K562 (cell line): ENCODE data around the gene FAM83E. TPM values are rescaled to one million over a fixed set of nuclear protein-coding genes. Genes with fewer than 3 reads are reported as not detected.

Experiments
- ATAC-seq: fragments of 200-7000 bp; cut with Tn5 transposase; 3 replicates; pipeline ENCODE4 v1.9.1; 2020; ENCODE audit warnings: moderate library complexity
- BruUV-seq: library from RNA; stranded (reverse); fragments of 400-500 nt; replicated peaks from 2 replicates; lab custom pipeline; 2021; lab: Mats Ljungman, UMichigan
- CTCF ChIA-PET: fragments of 300-600 bp; formaldehyde crosslinking; extraction: SDS; loops from one replicate; lab custom pipeline; 2021; ENCODE audit warnings: low intra/inter-chr PET ratio; lab: Yijun Ruan, JAX
- POLR2A ChIA-PET: fragments of 300-600, 350-650 bp; sonication (Branson Sonifier 250); formaldehyde crosslinking; extraction: SDS; loops from one replicate; lab custom pipeline; 2021; ENCODE audit warnings: antibody characterized with exemption, inconsistent platforms; lab: Yijun Ruan, JAX
- DNase-seq, 4 experiments: peaks; one replicate each; pipeline versions ENCODE4 v3.0.0 to v3.0.0-alpha.2; 2011 to 2018; ENCODE audit warnings: low spot score in 3 of 4, mixed read lengths in 3 of 4; ENCODE audit errors: extremely low read depth in 1 of 4
- FAIRE-seq: peaks from 2 replicates; lab custom pipeline; 2011; peaks lifted over from hg19 to GRCh38; lab: Jason Lieb, UNC
- H2AFZ ChIP-seq: 2 replicates; pipeline ENCODE4 v1.6.0; 2011; ENCODE audit warnings: low read depth, low read length, control low read depth, inconsistent platforms
- H3K27ac ChIP-seq: fragments of 200-600 bp; 3 replicates; pipeline ENCODE4 v1.8.0; 2011; ENCODE audit warnings: low read depth, mild to moderate bottlenecking, control low read depth, inconsistent platforms, low read length, moderate library complexity, mixed read lengths; ENCODE audit errors: extremely low read depth
- H3K27me3 ChIP-seq, 2 experiments: fragments of 300-600 bp in 1 of 2; 2 replicates in 1 of 2; 3 replicates in 1 of 2; pipeline versions ENCODE4 v1.6.0 to v1.8.0; 2011; ENCODE audit warnings: inconsistent platforms in 2 of 2, low read length in 2 of 2, mild to moderate bottlenecking in 1 of 2, mixed read lengths in 1 of 2, moderate library complexity in 1 of 2; ENCODE audit not compliant: control insufficient read depth in 2 of 2, insufficient read depth in 2 of 2
- H3K36me3 ChIP-seq: fragments of 300-600 bp; 3 replicates; pipeline ENCODE4 v1.8.0; 2011; ENCODE audit warnings: mild to moderate bottlenecking, low read length, inconsistent platforms; ENCODE audit not compliant: control insufficient read depth, insufficient read depth
- H3K4me1 ChIP-seq, 2 experiments: fragments of 200-600 bp in 1 of 2; replicated peaks in 1 of 2; 2 replicates in 1 of 2; 3 replicates in 1 of 2; pipeline versions ENCODE4 v1.5.1 to v1.8.0; 2011; ENCODE audit warnings: inconsistent platforms in 2 of 2, low read length in 2 of 2, mild to moderate bottlenecking in 1 of 2, mixed read lengths in 1 of 2, moderate library complexity in 1 of 2; ENCODE audit not compliant: control insufficient read depth in 2 of 2, insufficient read depth in 2 of 2
- H3K4me2 ChIP-seq: 2 replicates; pipeline ENCODE4 v1.6.1; 2011; ENCODE audit warnings: low read length, control low read depth, inconsistent platforms, mixed read lengths; ENCODE audit not compliant: insufficient read depth
- H3K4me3 ChIP-seq: fragments of 200-600 bp; sonication (generic), shearing (Covaris generic); 2 replicates; pipeline ENCODE4 v1.5.1; 2016; ENCODE audit warnings: control low read depth, inconsistent platforms
- H3K79me2 ChIP-seq: fragments of 200-600 bp; 3 replicates; pipeline ENCODE4 v1.8.0; 2011; ENCODE audit warnings: low read length, inconsistent platforms; ENCODE audit not compliant: control insufficient read depth, insufficient read depth
- H3K9ac ChIP-seq, 2 experiments: 2 replicates each; pipeline versions ENCODE4 v1.6.0 to v1.6.1; 2011; ENCODE audit warnings: low read depth in 2 of 2, low read length in 2 of 2, control low read depth in 1 of 2, inconsistent platforms in 1 of 2, mild to moderate bottlenecking in 1 of 2, mixed read lengths in 1 of 2; ENCODE audit not compliant: insufficient read depth in 1 of 2
- H3K9me1 ChIP-seq: one replicate; pipeline ENCODE4 v1.6.0; 2011; ENCODE audit warnings: inconsistent platforms, mild to moderate bottlenecking, low read length, moderate library complexity; ENCODE audit not compliant: control insufficient read depth, insufficient read depth
- H3K9me3 ChIP-seq: replicated peaks from 2 replicates; pipeline ENCODE4 v1.5.1; 2011; ENCODE audit warnings: low read depth, low read length, inconsistent platforms; ENCODE audit not compliant: control insufficient read depth, insufficient read depth
- H4K20me1 ChIP-seq: replicated peaks from 2 replicates; pipeline ENCODE4 v1.6.1; 2011; ENCODE audit warnings: low read length, inconsistent platforms, mixed read lengths; ENCODE audit not compliant: control insufficient read depth, insufficient read depth
- ASH1L ChIP-seq: fragments of 450-650 bp; IDR thresholded peaks from 2 replicates; pipeline ENCODE4 v1.6.1; 2018; ENCODE audit warnings: borderline replicate concordance, mild to moderate bottlenecking, low read depth; ENCODE audit not compliant: partially characterized antibody
- BCOR ChIP-seq: fragments of 450-650 bp; IDR thresholded peaks from 2 replicates; pipeline ENCODE4 v1.6.1; 2016
- BMI1 ChIP-seq: fragments of 150-350 bp; IDR thresholded peaks from 2 replicates; pipeline ENCODE4 v1.6.1; 2014; ENCODE audit warnings: low read length
- CBX1 ChIP-seq: sonication (generic); IDR thresholded peaks from 2 replicates; pipeline ENCODE4 v1.6.1; 2016; ENCODE audit warnings: antibody characterized with exemption, low read depth, mild to moderate bottlenecking
- CHD4 ChIP-seq: fragments of 200-600 bp; sonication (generic); IDR thresholded peaks from 3 replicates; pipeline ENCODE4 v1.6.1; 2012; ENCODE audit warnings: low read depth, mild to moderate bottlenecking, mixed read lengths, low read length, inconsistent platforms; ENCODE audit not compliant: insufficient read depth, insufficient replicate concordance, poor library complexity, severe bottlenecking
- ESRRA ChIP-seq: fragments of 450-650 bp; IDR thresholded peaks from 2 replicates; pipeline ENCODE4 v1.6.1; 2014; ENCODE audit warnings: low read depth, mild to moderate bottlenecking, moderate library complexity, borderline replicate concordance
- FOXK2 ChIP-seq, 2 experiments: fragments of 450-650 bp; IDR thresholded peaks in 1 of 2; conservative IDR thresholded peaks in 1 of 2; 2 replicates each; pipeline ENCODE4 v1.6.1; 2016; ENCODE audit warnings: low read depth in 2 of 2, mild to moderate bottlenecking in 1 of 2
- FOXM1 ChIP-seq, 2 experiments: fragments of 450-650 bp in 1 of 2; sonication (generic) in 1 of 2; formaldehyde crosslinking in 1 of 2; IDR thresholded peaks; 2 replicates each; pipeline versions ENCODE4 v1.6.1 to v1.9.0; 2017 to 2022; ENCODE audit warnings: low read depth in 2 of 2, mild to moderate bottlenecking in 2 of 2, missing genetic modification reagents in 1 of 2, moderate library complexity in 1 of 2
- KDM1A ChIP-seq, 2 experiments: fragments of 450-650 bp; IDR thresholded peaks; 2 replicates each; pipeline ENCODE4 v1.6.1; 2016; ENCODE audit warnings: mild to moderate bottlenecking in 2 of 2
- PHF20 ChIP-seq: fragments of 450-650 bp; IDR thresholded peaks from 2 replicates; pipeline ENCODE4 v1.6.1; 2018; ENCODE audit not compliant: partially characterized antibody
- PTBP1 ChIP-seq: fragments of 200-400 bp; formaldehyde crosslinking; IDR thresholded peaks from 2 replicates; pipeline ENCODE4 v1.6.1; 2017; ENCODE audit warnings: low read depth, low read length
- RAD51 ChIP-seq: fragments of 450-650 bp; IDR thresholded peaks from 2 replicates; pipeline ENCODE4 v1.7.1; 2016; ENCODE audit warnings: low read depth, mild to moderate bottlenecking, borderline replicate concordance
- RBM25 ChIP-seq: fragments of 200-400 bp; formaldehyde crosslinking; IDR thresholded peaks from 2 replicates; pipeline ENCODE4 v1.6.1; 2018; ENCODE audit warnings: low read length, low read depth, moderate library complexity; ENCODE audit not compliant: severe bottlenecking
- RCOR1 ChIP-seq, 2 experiments: IDR thresholded peaks; 2 replicates each; pipeline ENCODE4 v1.6.1; 2012; ENCODE audit warnings: low read depth in 2 of 2, low read length in 2 of 2, borderline replicate concordance in 1 of 2, improper control_type of control experiment in 1 of 2
- SMAD3 ChIP-seq: fragments of 450-650 bp; formaldehyde crosslinking; conservative IDR thresholded peaks from 2 replicates; pipeline ENCODE4 v1.4.0; 2020; ENCODE audit warnings: mild to moderate bottlenecking
- SP2 ChIP-seq: IDR thresholded peaks from 2 replicates; pipeline ENCODE4 v1.6.1; 2011; ENCODE audit warnings: mild to moderate bottlenecking, low read depth, low read length, moderate library complexity; ENCODE audit not compliant: poor library complexity, severe bottlenecking; ENCODE audit errors: extremely low read depth
- STAG1 ChIP-seq: sonication (generic); formaldehyde crosslinking; IDR thresholded peaks from 2 replicates; pipeline ENCODE4 v1.5.0; 2020; ENCODE audit warnings: missing genetic modification reagents, borderline replicate concordance
- ZBED1 ChIP-seq: IDR thresholded peaks from 2 replicates; pipeline ENCODE4 v1.6.1; 2014
- ZNF592 ChIP-seq: fragments of 450-650 bp; IDR thresholded peaks from 2 replicates; pipeline ENCODE4 v1.6.1; 2017; ENCODE audit warnings: antibody characterized with exemption, mild to moderate bottlenecking
- ZNF79 ChIP-seq: fragments of 250-450 bp; sonication (Bioruptor Pico); IDR thresholded peaks from 2 replicates; pipeline ENCODE4 v1.4.0; 2020; ENCODE audit warnings: low read depth, mild to moderate bottlenecking, moderate library complexity
- WGBS: fragments of 100-300 bp; shearing (Covaris generic); methylation state at CpG from one replicate; pipeline ENCODE4 v1.1.6; 2016; ENCODE audit warnings: low coverage, mixed read lengths; ENCODE audit not compliant: insufficient coverage; ENCODE audit errors: missing lambda C conversion rate; 5-methylcytosine and 5-hydroxymethylcytosine counted together
- in situ Hi-C: fragments of 300-500 bp; cut with MboI; formaldehyde crosslinking; loops from 4 replicates; pipeline ENCODE4 v1.15.0; 2018; ENCODE audit warnings: inconsistent platforms, mixed read lengths
- intact Hi-C: fragments of 100-400 bp; cut with micrococcal nuclease; formaldehyde crosslinking; loops from 2 replicates; pipeline ENCODE4 v1.14.2; 2022
- polyA plus RNA-seq, 8 experiments: library from polyadenylated mRNA; depleted of rRNA in 4 of 8; stranded (reverse) in 5 of 8; unstranded in 3 of 8; fragments of >200 nt; fragmentation: Nextera tagmentation in 2 of 8; fragmentation: Illumina TruSeq in 1 of 8; extraction: Ambion mirVana in 2 of 8; extraction: Trizol in 1 of 8; gene quantifications; 2 replicates each; pipeline versions ENCODE4 v1.2.1 to v1.2.3, GENCODE V29; 2011 to 2014; ENCODE audit warnings: inconsistent platforms in 1 of 8, missing spikeins in 1 of 8
- total RNA-seq, 7 experiments: library from RNA; depleted of rRNA in 6 of 7; stranded (reverse); fragments of >200 nt in 6 of 7; fragmentation: Illumina TruSeq in 2 of 7; extraction: Trizol in 2 of 7; gene quantifications; 2 replicates each; pipeline versions ENCODE4 v1.2.1 to v1.2.3, GENCODE V29; 2011 to 2021; ENCODE audit warnings: low replicate concordance in 1 of 7

FAM83E gene
- total and polyA plus RNA-seq, 9 of the 15 experiments (the other 6 are each of a cell fraction or from before 2014, with no cell fraction given) = 0.15 to 0.87 (median 0.29) TPM; not detected in 4

DNA sequence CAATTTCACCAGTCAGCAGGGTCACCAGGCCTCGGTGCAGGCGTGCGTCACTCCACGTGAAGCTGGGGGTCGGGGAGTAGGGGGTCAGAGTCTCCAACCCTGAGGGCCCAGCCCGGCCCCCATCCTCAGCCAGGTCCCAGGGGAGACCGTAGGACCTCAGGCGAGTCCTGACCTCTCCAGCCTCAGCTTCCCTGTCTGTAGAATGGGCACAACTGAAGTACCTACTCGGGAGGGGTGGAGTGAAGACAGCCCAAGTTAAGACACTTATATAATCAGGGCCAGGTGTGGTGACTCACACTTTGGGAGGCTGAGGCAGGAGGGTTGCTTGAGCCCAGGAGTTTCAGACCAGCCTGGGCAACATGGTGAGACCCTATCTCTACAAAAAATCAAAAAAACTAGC is 11.0 kb downstream of the FAM83E start:
- CTCF ChIA-PET = no interaction called here
- intact Hi-C loops = no loop called here
- no peak overlapping the region for H3K4me3 ChIP-seq
- POLR2A ChIA-PET = interaction anchor here (0.6 kb wide), 1 partner anchor 15 kb away, joined by 3 read pairs; no protein-coding TSS in a partner anchor
- in situ Hi-C loops = no loop called here
- H3K4me2 ChIP-seq = no peak overlapping the region
- H3K4me1 ChIP-seq = peaks cover 0 to 35% of the 10 kb centered on the region in 2 experiments; a peak in 2 of 5 replicates
- no peaks in the 10 kb centered on the region; the same call in 1 of the 2 replicates for H4K20me1 ChIP-seq
- FAIRE-seq (no peak), ATAC-seq (no peak), DNase-seq (no peak)
- 40% methylated on average over 8 of the region's 9 CpGs for WGBS
- BruUV-seq = no TSS peak
- H2AFZ ChIP-seq = no peak overlapping the region
- H3K9me1 ChIP-seq = no peaks in the 10 kb centered on the region
- H3K27me3 ChIP-seq = peaks cover 0 to 4% of the 10 kb centered on the region in 2 experiments; a peak in 1 of 5 replicates
- H3K79me2 ChIP-seq = no peaks in the 10 kb centered on the region
- H3K9me3 ChIP-seq = no peaks in the 10 kb centered on the region
- H3K36me3 ChIP-seq = no peaks in the 10 kb centered on the region
- no peak overlapping the region for H3K9ac ChIP-seq
- H3K27ac ChIP-seq = no peak overlapping the region
- TF ChIP-seq KDM1A (IDR thresholded peaks at IDR 0.05) = peak; percentile 72 to 79
- TF ChIP-seq SP2 = no peak
- peak; percentile 93 for TF ChIP-seq BCOR
- TF ChIP-seq CHD4 = peak; percentile 80
- TF ChIP-seq ASH1L = no peak
- TF ChIP-seq ZNF79 (CRISPR knock-in tag) = no peak
- no peak for TF ChIP-seq ZBED1
- 0 out of 2 replicates have a peak, but pooled peaks have one; percentile 13 for TF ChIP-seq STAG1
- TF ChIP-seq BMI1 = no peak
- TF ChIP-seq RAD51 = no peak
- TF ChIP-seq ESRRA = peak; percentile 47; the same call in 1 of the 2 replicates
- peak; percentile 82 for TF ChIP-seq RBM25
- TF ChIP-seq FOXK2 (conservative IDR thresholded peaks at IDR 0.05 in 1 of 2, IDR thresholded peaks at IDR 0.05 in 1 of 2; ENCODE audit: low read depth in 2 of 2) = no peak
- TF ChIP-seq PHF20 = peak; percentile 52
- TF ChIP-seq ZNF592 = no peak
- TF ChIP-seq PTBP1 = 0 out of 2 replicates have a peak, but pooled peaks have one; percentile 43
- TF ChIP-seq RCOR1 (IDR thresholded peaks at IDR 0.05; ENCODE audit: borderline replicate concordance in 1 of 2, low read depth in 2 of 2, low read length in 2 of 2) = peak in 1 of 2 experiments; percentile 49; a peak in 1 of 4 replicates
- no peak for TF ChIP-seq SMAD3
- 0 out of 2 replicates have a peak, but pooled peaks have one; percentile 66 for TF ChIP-seq CBX1
- no peak for TF ChIP-seq FOXM1 (IDR thresholded peaks at IDR 0.05; ENCODE audit: low read depth)
- TF ChIP-seq FOXM1 (CRISPR knock-in tag; IDR thresholded peaks at IDR 0.05; ENCODE audit: low read depth) = no peak
